GM23338 (cell line): ENCODE data around the gene LDHB.

ENCODE experiments used
- EZH2 ChIP-seq: fragments of 200-600 bp; sonication (generic); IDR thresholded peaks from one replicate; pipeline ENCODE4 v1.8.0; 2017; ENCODE audit warnings: antibody characterized with exemption, mild to moderate bottlenecking, low read depth; ENCODE audit not compliant: unreplicated experiment
- EZH2phosphoT487 ChIP-seq: fragments of 200-600 bp; sonication (generic); IDR thresholded peaks from one replicate; pipeline ENCODE4 v1.8.1; 2018; ENCODE audit warnings: antibody characterized with exemption; ENCODE audit not compliant: unreplicated experiment
- NANOG ChIP-seq: IDR thresholded peaks from 2 replicates; pipeline ENCODE4 v1.6.1; 2016; ENCODE audit warnings: antibody characterized with exemption, borderline replicate concordance
- POLR2AphosphoS5 ChIP-seq: IDR thresholded peaks from 2 replicates; pipeline ENCODE4 v1.6.1; 2016; ENCODE audit warnings: antibody characterized with exemption, low read depth
- STAT1 ChIP-seq: IDR thresholded peaks from one replicate; pipeline ENCODE4 v1.6.1; 2016; ENCODE audit warnings: antibody characterized with exemption; ENCODE audit not compliant: unreplicated experiment
- ZNF114 ChIP-seq: fragments of 250-450 bp; sonication (Bioruptor Pico); IDR thresholded peaks from 2 replicates; pipeline ENCODE4 v1.5.0; 2020; ENCODE audit warnings: mild to moderate bottlenecking, moderate library complexity
- TF ChIP-seq, protein P1 (sequence below), 2 experiments: fragments of 200-600 bp in 1 of 2; sonication (generic) in 1 of 2; conservative IDR thresholded peaks; 2 replicates each; pipeline versions ENCODE4 v1.5.1 to v1.6.1; 2016 to 2017; ENCODE audit warnings: antibody characterized with exemption in 2 of 2, low read depth in 2 of 2, mild to moderate bottlenecking in 2 of 2, moderate library complexity in 1 of 2
- TF ChIP-seq, protein P2 (sequence below): IDR thresholded peaks from one replicate; pipeline ENCODE4 v1.6.1; 2018; ENCODE audit warnings: antibody characterized with exemption; ENCODE audit not compliant: unreplicated experiment
- TF ChIP-seq, protein P3 (sequence below): fragments of 250-450 bp; sonication (Bioruptor Pico); IDR thresholded peaks from 2 replicates; pipeline ENCODE4 v1.5.0; 2020; ENCODE audit warnings: mild to moderate bottlenecking, moderate library complexity
- TF ChIP-seq, protein P4 (sequence below): IDR thresholded peaks from 2 replicates; pipeline ENCODE4 v1.6.1; 2016; ENCODE audit warnings: antibody characterized with exemption

DNA sequence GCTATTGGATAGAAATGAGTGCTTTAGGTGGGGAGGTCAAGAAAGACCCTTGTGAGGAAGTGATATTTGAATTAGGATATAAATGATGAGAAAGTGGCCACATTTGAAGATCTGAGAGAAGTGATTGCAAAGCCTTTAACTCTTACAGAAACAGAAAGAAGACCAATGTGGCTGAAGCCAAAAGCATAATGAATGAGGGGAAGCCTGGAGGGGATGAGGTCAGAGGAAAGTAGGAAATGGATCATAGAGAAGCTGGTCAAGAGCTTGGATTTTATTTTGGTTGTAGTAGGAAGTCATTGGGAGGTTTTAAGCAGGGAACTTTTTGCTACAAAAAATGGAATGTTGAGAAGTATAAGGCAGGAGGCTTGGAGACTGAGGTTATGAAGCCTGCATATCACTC is 49.4 kb downstream of the LDHB start:
- TF ChIP-seq STAT1 = no peak
- TF ChIP-seq, protein P1, sequence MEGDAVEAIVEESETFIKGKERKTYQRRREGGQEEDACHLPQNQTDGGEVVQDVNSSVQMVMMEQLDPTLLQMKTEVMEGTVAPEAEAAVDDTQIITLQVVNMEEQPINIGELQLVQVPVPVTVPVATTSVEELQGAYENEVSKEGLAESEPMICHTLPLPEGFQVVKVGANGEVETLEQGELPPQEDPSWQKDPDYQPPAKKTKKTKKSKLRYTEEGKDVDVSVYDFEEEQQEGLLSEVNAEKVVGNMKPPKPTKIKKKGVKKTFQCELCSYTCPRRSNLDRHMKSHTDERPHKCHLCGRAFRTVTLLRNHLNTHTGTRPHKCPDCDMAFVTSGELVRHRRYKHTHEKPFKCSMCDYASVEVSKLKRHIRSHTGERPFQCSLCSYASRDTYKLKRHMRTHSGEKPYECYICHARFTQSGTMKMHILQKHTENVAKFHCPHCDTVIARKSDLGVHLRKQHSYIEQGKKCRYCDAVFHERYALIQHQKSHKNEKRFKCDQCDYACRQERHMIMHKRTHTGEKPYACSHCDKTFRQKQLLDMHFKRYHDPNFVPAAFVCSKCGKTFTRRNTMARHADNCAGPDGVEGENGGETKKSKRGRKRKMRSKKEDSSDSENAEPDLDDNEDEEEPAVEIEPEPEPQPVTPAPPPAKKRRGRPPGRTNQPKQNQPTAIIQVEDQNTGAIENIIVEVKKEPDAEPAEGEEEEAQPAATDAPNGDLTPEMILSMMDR (conservative IDR thresholded peaks at IDR 0.05; ENCODE audit: low read depth in 2 of 2) = no peak
- no peak for TF ChIP-seq EZH2phosphoT487
- TF ChIP-seq, protein P2, sequence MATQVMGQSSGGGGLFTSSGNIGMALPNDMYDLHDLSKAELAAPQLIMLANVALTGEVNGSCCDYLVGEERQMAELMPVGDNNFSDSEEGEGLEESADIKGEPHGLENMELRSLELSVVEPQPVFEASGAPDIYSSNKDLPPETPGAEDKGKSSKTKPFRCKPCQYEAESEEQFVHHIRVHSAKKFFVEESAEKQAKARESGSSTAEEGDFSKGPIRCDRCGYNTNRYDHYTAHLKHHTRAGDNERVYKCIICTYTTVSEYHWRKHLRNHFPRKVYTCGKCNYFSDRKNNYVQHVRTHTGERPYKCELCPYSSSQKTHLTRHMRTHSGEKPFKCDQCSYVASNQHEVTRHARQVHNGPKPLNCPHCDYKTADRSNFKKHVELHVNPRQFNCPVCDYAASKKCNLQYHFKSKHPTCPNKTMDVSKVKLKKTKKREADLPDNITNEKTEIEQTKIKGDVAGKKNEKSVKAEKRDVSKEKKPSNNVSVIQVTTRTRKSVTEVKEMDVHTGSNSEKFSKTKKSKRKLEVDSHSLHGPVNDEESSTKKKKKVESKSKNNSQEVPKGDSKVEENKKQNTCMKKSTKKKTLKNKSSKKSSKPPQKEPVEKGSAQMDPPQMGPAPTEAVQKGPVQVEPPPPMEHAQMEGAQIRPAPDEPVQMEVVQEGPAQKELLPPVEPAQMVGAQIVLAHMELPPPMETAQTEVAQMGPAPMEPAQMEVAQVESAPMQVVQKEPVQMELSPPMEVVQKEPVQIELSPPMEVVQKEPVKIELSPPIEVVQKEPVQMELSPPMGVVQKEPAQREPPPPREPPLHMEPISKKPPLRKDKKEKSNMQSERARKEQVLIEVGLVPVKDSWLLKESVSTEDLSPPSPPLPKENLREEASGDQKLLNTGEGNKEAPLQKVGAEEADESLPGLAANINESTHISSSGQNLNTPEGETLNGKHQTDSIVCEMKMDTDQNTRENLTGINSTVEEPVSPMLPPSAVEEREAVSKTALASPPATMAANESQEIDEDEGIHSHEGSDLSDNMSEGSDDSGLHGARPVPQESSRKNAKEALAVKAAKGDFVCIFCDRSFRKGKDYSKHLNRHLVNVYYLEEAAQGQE = no peak
- TF ChIP-seq, protein P3, sequence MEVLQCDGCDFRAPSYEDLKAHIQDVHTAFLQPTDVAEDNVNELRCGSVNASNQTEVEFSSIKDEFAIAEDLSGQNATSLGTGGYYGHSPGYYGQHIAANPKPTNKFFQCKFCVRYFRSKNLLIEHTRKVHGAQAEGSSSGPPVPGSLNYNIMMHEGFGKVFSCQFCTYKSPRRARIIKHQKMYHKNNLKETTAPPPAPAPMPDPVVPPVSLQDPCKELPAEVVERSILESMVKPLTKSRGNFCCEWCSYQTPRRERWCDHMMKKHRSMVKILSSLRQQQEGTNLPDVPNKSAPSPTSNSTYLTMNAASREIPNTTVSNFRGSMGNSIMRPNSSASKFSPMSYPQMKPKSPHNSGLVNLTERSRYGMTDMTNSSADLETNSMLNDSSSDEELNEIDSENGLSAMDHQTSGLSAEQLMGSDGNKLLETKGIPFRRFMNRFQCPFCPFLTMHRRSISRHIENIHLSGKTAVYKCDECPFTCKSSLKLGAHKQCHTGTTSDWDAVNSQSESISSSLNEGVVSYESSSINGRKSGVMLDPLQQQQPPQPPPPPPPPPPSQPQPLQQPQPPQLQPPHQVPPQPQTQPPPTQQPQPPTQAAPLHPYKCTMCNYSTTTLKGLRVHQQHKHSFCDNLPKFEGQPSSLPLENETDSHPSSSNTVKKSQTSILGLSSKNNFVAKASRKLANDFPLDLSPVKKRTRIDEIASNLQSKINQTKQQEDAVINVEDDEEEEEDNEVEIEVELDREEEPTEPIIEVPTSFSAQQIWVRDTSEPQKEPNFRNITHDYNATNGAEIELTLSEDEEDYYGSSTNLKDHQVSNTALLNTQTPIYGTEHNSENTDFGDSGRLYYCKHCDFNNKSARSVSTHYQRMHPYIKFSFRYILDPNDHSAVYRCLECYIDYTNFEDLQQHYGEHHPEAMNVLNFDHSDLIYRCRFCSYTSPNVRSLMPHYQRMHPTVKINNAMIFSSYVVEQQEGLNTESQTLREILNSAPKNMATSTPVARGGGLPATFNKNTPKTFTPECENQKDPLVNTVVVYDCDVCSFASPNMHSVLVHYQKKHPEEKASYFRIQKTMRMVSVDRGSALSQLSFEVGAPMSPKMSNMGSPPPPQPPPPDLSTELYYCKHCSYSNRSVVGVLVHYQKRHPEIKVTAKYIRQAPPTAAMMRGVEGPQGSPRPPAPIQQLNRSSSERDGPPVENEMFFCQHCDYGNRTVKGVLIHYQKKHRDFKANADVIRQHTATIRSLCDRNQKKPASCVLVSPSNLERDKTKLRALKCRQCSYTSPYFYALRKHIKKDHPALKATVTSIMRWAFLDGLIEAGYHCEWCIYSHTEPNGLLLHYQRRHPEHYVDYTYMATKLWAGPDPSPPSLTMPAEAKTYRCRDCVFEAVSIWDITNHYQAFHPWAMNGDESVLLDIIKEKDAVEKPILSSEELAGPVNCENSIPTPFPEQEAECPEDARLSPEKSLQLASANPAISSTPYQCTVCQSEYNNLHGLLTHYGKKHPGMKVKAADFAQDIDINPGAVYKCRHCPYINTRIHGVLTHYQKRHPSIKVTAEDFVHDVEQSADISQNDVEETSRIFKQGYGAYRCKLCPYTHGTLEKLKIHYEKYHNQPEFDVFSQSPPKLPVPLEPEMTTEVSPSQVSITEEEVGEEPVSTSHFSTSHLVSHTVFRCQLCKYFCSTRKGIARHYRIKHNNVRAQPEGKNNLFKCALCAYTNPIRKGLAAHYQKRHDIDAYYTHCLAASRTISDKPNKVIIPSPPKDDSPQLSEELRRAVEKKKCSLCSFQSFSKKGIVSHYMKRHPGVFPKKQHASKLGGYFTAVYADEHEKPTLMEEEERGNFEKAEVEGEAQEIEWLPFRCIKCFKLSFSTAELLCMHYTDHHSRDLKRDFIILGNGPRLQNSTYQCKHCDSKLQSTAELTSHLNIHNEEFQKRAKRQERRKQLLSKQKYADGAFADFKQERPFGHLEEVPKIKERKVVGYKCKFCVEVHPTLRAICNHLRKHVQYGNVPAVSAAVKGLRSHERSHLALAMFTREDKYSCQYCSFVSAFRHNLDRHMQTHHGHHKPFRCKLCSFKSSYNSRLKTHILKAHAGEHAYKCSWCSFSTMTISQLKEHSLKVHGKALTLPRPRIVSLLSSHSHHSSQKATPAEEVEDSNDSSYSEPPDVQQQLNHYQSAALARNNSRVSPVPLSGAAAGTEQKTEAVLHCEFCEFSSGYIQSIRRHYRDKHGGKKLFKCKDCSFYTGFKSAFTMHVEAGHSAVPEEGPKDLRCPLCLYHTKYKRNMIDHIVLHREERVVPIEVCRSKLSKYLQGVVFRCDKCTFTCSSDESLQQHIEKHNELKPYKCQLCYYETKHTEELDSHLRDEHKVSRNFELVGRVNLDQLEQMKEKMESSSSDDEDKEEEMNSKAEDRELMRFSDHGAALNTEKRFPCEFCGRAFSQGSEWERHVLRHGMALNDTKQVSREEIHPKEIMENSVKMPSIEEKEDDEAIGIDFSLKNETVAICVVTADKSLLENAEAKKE (CRISPR knock-in tag) = no peak
- no peak for TF ChIP-seq POLR2AphosphoS5
- no peak for TF ChIP-seq NANOG
- TF ChIP-seq EZH2 = no peak
- TF ChIP-seq, protein P4, sequence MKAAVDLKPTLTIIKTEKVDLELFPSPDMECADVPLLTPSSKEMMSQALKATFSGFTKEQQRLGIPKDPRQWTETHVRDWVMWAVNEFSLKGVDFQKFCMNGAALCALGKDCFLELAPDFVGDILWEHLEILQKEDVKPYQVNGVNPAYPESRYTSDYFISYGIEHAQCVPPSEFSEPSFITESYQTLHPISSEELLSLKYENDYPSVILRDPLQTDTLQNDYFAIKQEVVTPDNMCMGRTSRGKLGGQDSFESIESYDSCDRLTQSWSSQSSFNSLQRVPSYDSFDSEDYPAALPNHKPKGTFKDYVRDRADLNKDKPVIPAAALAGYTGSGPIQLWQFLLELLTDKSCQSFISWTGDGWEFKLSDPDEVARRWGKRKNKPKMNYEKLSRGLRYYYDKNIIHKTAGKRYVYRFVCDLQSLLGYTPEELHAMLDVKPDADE = no peak
- no peak for TF ChIP-seq ZNF114
